Liver (tissue), 9 donors: ENCODE measurements around the gene ACOXL. TPM values are rescaled to one million over a fixed set of nuclear protein-coding genes. Genes with fewer than 3 reads are reported as not detected.

Experiments
- DNase-seq: peaks from one replicate; pipeline ENCODE4 v3.0.0-alpha.2; 2017; ENCODE audit warnings: low spot score
- H3K27ac ChIP-seq, 2 donors: one replicate each; pipeline ENCODE4 v1.7.0; 2013; ENCODE audit warnings: inconsistent platforms in 2 of 2, low read length in 2 of 2, control low read depth in 1 of 2, low read depth in 1 of 2, mild to moderate bottlenecking in 1 of 2
- H3K27me3 ChIP-seq, 4 donors: one replicate each; pipeline versions ENCODE4 v1.6.1 to v1.7.0; 2013; ENCODE audit warnings: low read length in 3 of 4, inconsistent platforms in 1 of 4, mild to moderate bottlenecking in 1 of 4, moderate library complexity in 1 of 4; ENCODE audit not compliant: control insufficient read depth in 4 of 4, insufficient read depth in 4 of 4
- H3K36me3 ChIP-seq, 4 donors: one replicate each; pipeline versions ENCODE4 v1.6.1 to v1.7.0; 2013; ENCODE audit warnings: low read length in 3 of 4, mild to moderate bottlenecking in 3 of 4, low read depth in 1 of 4, moderate library complexity in 1 of 4; ENCODE audit not compliant: control insufficient read depth in 4 of 4, insufficient read depth in 3 of 4
- H3K4me1 ChIP-seq, 4 donors: one replicate each; pipeline versions ENCODE4 v1.6.1 to v1.7.0; 2013; ENCODE audit warnings: low read length in 3 of 4, mild to moderate bottlenecking in 3 of 4, moderate library complexity in 1 of 4; ENCODE audit not compliant: control insufficient read depth in 4 of 4, insufficient read depth in 4 of 4
- H3K4me3 ChIP-seq, 3 donors: one replicate each; pipeline versions ENCODE4 v1.6.1 to v1.7.0; 2013; ENCODE audit warnings: low read length in 3 of 3, control low read depth in 1 of 3, low read depth in 1 of 3, mild to moderate bottlenecking in 1 of 3
- H3K9ac ChIP-seq, 2 donors: one replicate each; pipeline ENCODE4 v1.7.0; 2013; ENCODE audit warnings: low read length in 2 of 2, mild to moderate bottlenecking in 2 of 2, moderate library complexity in 2 of 2, control low read depth in 1 of 2, low read depth in 1 of 2
- H3K9me3 ChIP-seq, 4 donors: one replicate each; pipeline versions ENCODE4 v1.6.1 to v1.7.0; 2013; ENCODE audit warnings: low read length in 3 of 4; ENCODE audit not compliant: control insufficient read depth in 4 of 4
- FOXA1 ChIP-seq: IDR thresholded peaks from 2 replicates; pipeline ENCODE4 v1.6.1; 2016; ENCODE audit warnings: antibody characterized with exemption
- FOXA2 ChIP-seq: IDR thresholded peaks from 2 replicates; pipeline ENCODE4 v1.6.1; 2016; ENCODE audit warnings: antibody characterized with exemption
- HNF4A ChIP-seq, 2 donors: conservative IDR thresholded peaks; 2 replicates each; pipeline ENCODE4 v1.6.1; 2016; ENCODE audit warnings: antibody characterized with exemption in 2 of 2, mild to moderate bottlenecking in 2 of 2
- JUND ChIP-seq, 2 donors: IDR thresholded peaks; 2 replicates each; pipeline ENCODE4 v1.6.1; 2016; ENCODE audit warnings: antibody characterized with exemption in 2 of 2
- REST ChIP-seq: IDR thresholded peaks from 2 replicates; pipeline ENCODE4 v1.6.1; 2016; ENCODE audit warnings: antibody characterized with exemption, mild to moderate bottlenecking
- RXRA ChIP-seq, 2 donors: IDR thresholded peaks; 2 replicates each; pipeline ENCODE4 v1.6.1; 2017 to 2018; ENCODE audit warnings: antibody characterized with exemption in 2 of 2, mild to moderate bottlenecking in 1 of 2
- TAF1 ChIP-seq: conservative IDR thresholded peaks from 2 replicates; pipeline ENCODE4 v1.6.1; 2016; ENCODE audit warnings: antibody characterized with exemption, mild to moderate bottlenecking
- YY1 ChIP-seq: IDR thresholded peaks from 2 replicates; pipeline ENCODE4 v1.6.1; 2016; ENCODE audit warnings: antibody characterized with exemption, mild to moderate bottlenecking
- WGBS: extraction: QIAGEN DNeasy Blood & Tissue Kit; methylation state at CpG from one replicate; pipeline ENCODE4 v1.1.7; 2013; 5-methylcytosine and 5-hydroxymethylcytosine counted together
- polyA plus RNA-seq, 2 donors: library from polyadenylated mRNA; stranded (reverse) in 1 of 2; unstranded in 1 of 2; fragments of 200-250 nt in 1 of 2; fragments of >200 nt in 1 of 2; fragmentation: Nextera tagmentation in 1 of 2; extraction: Ambion mirVana in 1 of 2; gene quantifications; one replicate each; pipeline versions ENCODE4 v1.2.1 to v1.2.3, GENCODE V29; 2013 to 2015
- total RNA-seq, 2 donors: library from RNA; depleted of rRNA; stranded (reverse); fragments of >200 nt; gene quantifications; one replicate each; pipeline ENCODE4 v1.2.3, GENCODE V29; 2014
- TF ChIP-seq, protein P1 (sequence below): IDR thresholded peaks from 2 replicates; pipeline ENCODE4 v1.6.1; 2016; ENCODE audit warnings: antibody characterized with exemption
- TF ChIP-seq, protein P2 (sequence below): fragments of 150-350 bp; IDR thresholded peaks from 2 replicates; pipeline ENCODE4 v1.5.1; 2017; ENCODE audit warnings: improper control_type of control experiment, low read depth, low read length; ENCODE audit not compliant: missing input control
- donor health status: healthy.
- donor health status: healthy.
- donor health status: healthy.
- donor health status: healthy.
- donor health status: healthy.

ACOXL gene
- total and polyA plus RNA-seq, 4 donors: 0.07 TPM; not detected in 3

DNA sequence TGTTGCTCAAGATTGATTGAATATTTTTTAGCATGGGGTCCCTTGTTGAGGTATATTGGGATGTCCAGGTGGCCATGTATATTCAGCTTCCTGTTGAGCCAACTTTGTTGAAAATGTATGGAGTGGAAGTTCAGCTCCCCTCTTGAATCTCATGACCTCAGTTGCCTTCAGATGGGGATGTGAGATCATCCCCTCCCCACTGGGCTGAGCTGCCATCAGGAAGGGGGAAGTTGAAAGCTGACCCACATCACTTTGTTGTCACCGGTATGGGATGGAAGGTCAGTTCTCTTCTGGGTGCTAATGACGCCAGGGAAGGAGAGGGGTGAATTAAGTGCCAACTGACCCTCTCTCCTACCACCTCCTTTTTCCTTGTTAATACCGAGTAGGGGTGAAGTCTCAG lies 33.9 kb downstream of the ACOXL start (continued):
- TF ChIP-seq, protein P1, sequence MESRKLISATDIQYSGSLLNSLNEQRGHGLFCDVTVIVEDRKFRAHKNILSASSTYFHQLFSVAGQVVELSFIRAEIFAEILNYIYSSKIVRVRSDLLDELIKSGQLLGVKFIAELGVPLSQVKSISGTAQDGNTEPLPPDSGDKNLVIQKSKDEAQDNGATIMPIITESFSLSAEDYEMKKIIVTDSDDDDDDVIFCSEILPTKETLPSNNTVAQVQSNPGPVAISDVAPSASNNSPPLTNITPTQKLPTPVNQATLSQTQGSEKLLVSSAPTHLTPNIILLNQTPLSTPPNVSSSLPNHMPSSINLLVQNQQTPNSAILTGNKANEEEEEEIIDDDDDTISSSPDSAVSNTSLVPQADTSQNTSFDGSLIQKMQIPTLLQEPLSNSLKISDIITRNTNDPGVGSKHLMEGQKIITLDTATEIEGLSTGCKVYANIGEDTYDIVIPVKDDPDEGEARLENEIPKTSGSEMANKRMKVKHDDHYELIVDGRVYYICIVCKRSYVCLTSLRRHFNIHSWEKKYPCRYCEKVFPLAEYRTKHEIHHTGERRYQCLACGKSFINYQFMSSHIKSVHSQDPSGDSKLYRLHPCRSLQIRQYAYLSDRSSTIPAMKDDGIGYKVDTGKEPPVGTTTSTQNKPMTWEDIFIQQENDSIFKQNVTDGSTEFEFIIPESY: no peak
- TF ChIP-seq TAF1: no peak
- TF ChIP-seq HNF4A (conservative IDR thresholded peaks at IDR 0.05): no peak
- no peak for TF ChIP-seq JUND (IDR thresholded peaks at IDR 0.05)

DNA sequence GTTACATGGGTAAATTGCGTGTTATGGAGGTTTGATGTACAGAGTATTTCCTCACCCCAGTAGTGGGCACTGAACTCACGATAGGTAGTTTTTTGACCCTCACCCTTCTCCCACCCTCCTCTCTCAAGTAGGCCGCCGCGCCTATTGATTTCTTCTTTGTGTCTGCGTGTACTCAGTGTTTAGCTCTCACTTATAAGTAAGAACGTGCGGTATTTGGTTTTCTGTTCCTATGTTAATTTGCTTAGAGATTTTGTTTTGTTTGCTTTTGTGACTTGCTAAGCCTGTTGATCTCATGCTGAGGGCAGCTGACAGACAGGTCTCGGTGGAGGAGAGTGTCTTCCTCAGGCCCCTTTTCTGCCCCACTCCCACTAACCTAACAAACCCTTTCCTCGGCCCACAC lies 36.2 kb downstream of the ACOXL start:
- TF ChIP-seq TAF1: no peak
- TF ChIP-seq, protein P1: no peak
- no peak for TF ChIP-seq FOXA1
- no peak for TF ChIP-seq REST
- TF ChIP-seq HNF4A (conservative IDR thresholded peaks at IDR 0.05): no peak
- TF ChIP-seq, protein P2, sequence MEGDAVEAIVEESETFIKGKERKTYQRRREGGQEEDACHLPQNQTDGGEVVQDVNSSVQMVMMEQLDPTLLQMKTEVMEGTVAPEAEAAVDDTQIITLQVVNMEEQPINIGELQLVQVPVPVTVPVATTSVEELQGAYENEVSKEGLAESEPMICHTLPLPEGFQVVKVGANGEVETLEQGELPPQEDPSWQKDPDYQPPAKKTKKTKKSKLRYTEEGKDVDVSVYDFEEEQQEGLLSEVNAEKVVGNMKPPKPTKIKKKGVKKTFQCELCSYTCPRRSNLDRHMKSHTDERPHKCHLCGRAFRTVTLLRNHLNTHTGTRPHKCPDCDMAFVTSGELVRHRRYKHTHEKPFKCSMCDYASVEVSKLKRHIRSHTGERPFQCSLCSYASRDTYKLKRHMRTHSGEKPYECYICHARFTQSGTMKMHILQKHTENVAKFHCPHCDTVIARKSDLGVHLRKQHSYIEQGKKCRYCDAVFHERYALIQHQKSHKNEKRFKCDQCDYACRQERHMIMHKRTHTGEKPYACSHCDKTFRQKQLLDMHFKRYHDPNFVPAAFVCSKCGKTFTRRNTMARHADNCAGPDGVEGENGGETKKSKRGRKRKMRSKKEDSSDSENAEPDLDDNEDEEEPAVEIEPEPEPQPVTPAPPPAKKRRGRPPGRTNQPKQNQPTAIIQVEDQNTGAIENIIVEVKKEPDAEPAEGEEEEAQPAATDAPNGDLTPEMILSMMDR: no peak
- TF ChIP-seq FOXA2: no peak
- TF ChIP-seq RXRA (IDR thresholded peaks at IDR 0.05): no peak
- no peak for TF ChIP-seq YY1
- WGBS: 49% methylated on average over 10 of the region's 10 CpGs
- DNase-seq: no peak

More for the DNA sequence above, 36.2 kb downstream of the ACOXL start:
- Histone ChIP-seq H3K9ac (no peak overlapping the region), H3K27me3 (no peaks in the 10 kb centered on the region), H3K27ac (no peak overlapping the region), H3K4me3 (no peak overlapping the region), H3K4me1 (peaks cover 2 to 9% (median 4%) of the 10 kb centered on the region in 4 donors), H3K9me3 (no peaks in the 10 kb centered on the region), H3K36me3 (no peaks in the 10 kb centered on the region)
